Right atrium auricular region (tissue), 2 donors: ENCODE data around the gene HNRNPDL. TPM values are rescaled to one million over a fixed set of nuclear protein-coding genes. Genes with fewer than 3 reads are reported as not detected.
A peak's percentile ranks its signal among the peaks of the same experiment; 100 is the strongest.
"Not testable (repeated sequence)": the region's sequence is repeated elsewhere in the genome, so short reads cannot be mapped to it uniquely, and the experiment has no call there.

ENCODE experiments used
- DNase-seq: peaks from one replicate; pipeline ENCODE4 v3.0.0-alpha.2; 2019; ENCODE audit warnings: low spot score
- H3K27ac ChIP-seq, 2 donors: fragments of 200-600 bp; sonication (generic); 1 replicate in 1 of 2; 2 replicates in 1 of 2; pipeline ENCODE4 v1.5.1; 2016 to 2019
- H3K27me3 ChIP-seq, 2 donors: fragments of 200-600 bp; sonication (generic); one replicate each; pipeline versions ENCODE4 v1.5.1 to v1.6.0; 2017 to 2019
- H3K36me3 ChIP-seq: fragments of 200-600 bp; sonication (generic); one replicate; pipeline ENCODE4 v1.5.1; 2016
- H3K4me1 ChIP-seq, 2 donors: fragments of 200-600 bp; sonication (generic); one replicate each; pipeline versions ENCODE4 v1.5.1 to v1.6.0; 2017 to 2019
- H3K4me3 ChIP-seq, 2 donors: fragments of 200-600 bp; sonication (generic); 1 replicate in 1 of 2; 2 replicates in 1 of 2; pipeline ENCODE4 v1.5.1; 2017 to 2019; ENCODE audit warnings: mild to moderate bottlenecking in 1 of 2, moderate library complexity in 1 of 2
- H3K9me3 ChIP-seq, 2 donors: fragments of 200-600 bp; sonication (generic); one replicate each; pipeline ENCODE4 v1.5.1; 2019
- total RNA-seq, 2 donors: library from RNA; depleted of rRNA; stranded (reverse); fragments of >200 nt; gene quantifications; one replicate each; pipeline ENCODE4 v1.1.0, GENCODE V29; 2016
- TF ChIP-seq, protein P1 (sequence below), 2 donors: fragments of 200-600 bp; sonication (generic); IDR thresholded peaks; one replicate each; pipeline ENCODE4 v1.5.1; 2019; ENCODE audit warnings: antibody characterized with exemption in 2 of 2

HNRNPDL gene
- 10 to 100 TPM; 81.2 to 85.4 TPM for total RNA-seq

DNA sequence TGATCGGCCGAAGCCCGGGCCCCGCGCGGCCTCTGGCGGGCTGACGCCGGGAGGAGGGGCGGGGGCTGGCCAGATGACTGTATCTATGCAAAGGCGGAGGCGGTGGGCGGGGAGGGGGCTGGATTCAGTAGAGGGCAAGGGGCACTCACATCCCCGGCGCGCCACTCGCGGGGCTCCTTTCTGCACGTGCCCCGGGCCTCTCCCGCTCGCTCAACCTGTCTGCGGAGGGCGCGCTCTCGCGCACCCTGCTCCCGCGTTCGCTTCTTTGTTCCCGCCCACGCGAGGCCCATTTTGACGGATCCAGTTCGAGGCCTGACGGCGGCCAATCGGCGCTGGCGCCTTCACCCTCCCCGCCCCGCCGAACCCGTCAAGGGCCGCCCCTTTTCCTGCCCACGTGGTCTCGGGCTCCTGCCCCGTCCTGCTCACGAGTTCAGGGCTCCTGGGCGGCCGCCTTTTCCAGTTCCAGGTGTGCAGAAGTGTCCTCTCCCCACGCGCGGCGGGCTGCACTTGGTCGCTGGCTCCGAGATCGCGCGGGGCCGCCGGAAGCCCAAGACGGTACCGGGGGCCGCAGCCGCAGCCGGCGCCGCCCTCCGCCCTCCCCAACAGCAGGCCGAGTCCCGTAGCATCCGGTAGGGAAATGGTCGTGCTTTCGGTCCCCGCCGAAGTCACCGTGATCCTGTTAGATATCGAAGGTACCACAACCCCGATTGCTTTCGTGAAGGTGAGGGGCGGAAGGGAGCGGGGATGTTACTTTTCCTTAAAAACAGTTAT lies at the start of gene HNRNPDL, which contains the start of gene ENOPH1:
Gene HNRNPDL (minus strand): TSS at position 270 of the 771 bp plus-strand sequence. CDS start 772 bp downstream, outside the sequence.
Gene ENOPH1 (plus strand): TSS at position 398 of the 771 bp plus-strand sequence. CDS start 240 bp downstream, at position 638.
- H3K4me1 ChIP-seq, result peaks cover 0 to 37% of the 10 kb centered on the region in 2 donors
- H3K4me3 ChIP-seq, result peak within 1 kb of the TSS; percentile 83 to 90
- TF ChIP-seq, protein P1, sequence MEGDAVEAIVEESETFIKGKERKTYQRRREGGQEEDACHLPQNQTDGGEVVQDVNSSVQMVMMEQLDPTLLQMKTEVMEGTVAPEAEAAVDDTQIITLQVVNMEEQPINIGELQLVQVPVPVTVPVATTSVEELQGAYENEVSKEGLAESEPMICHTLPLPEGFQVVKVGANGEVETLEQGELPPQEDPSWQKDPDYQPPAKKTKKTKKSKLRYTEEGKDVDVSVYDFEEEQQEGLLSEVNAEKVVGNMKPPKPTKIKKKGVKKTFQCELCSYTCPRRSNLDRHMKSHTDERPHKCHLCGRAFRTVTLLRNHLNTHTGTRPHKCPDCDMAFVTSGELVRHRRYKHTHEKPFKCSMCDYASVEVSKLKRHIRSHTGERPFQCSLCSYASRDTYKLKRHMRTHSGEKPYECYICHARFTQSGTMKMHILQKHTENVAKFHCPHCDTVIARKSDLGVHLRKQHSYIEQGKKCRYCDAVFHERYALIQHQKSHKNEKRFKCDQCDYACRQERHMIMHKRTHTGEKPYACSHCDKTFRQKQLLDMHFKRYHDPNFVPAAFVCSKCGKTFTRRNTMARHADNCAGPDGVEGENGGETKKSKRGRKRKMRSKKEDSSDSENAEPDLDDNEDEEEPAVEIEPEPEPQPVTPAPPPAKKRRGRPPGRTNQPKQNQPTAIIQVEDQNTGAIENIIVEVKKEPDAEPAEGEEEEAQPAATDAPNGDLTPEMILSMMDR (IDR thresholded peaks at IDR 0.05), result no peak
- DNase-seq, result peak; percentile 97
- H3K36me3 ChIP-seq, result peaks cover 27% of the 10 kb centered on the region
- H3K9me3 ChIP-seq, result no peaks in the 10 kb centered on the region
- H3K27ac ChIP-seq, result peak within 1 kb of the TSS; percentile 94 to 98
- no peaks in the 10 kb centered on the region for H3K27me3 ChIP-seq

DNA sequence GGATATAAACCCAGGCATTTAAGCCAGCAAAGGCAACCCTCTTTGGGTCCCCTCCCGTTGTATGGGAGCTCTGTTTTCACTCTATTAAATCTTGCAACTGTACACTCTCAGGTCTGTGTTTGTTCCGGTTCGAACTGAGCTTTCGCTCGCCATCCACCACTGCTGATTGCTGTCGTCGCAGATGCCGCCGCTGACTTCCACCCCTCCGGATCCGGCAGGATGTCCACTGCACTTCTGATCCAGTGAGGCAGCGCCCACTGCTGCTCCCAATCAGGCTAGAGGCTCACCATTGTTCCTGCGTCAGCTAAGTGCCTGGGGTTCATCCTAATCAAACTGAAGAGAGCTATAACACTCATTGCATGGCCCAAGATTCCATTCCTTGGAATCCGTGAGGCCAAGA lies 49.3 kb upstream of the HNRNPDL start:
- Histone ChIP-seq H3K27ac (no peak overlapping the region), H3K27me3 (no peaks in the 10 kb centered on the region), H3K36me3 (no peaks in the 10 kb centered on the region), H3K4me3 (no peak overlapping the region), H3K9me3 (no peaks in the 10 kb centered on the region), H3K4me1 (no peaks in the 10 kb centered on the region)
- TF ChIP-seq, protein P1 (IDR thresholded peaks at IDR 0.05), result no peak
- DNase-seq, result no peak

DNA sequence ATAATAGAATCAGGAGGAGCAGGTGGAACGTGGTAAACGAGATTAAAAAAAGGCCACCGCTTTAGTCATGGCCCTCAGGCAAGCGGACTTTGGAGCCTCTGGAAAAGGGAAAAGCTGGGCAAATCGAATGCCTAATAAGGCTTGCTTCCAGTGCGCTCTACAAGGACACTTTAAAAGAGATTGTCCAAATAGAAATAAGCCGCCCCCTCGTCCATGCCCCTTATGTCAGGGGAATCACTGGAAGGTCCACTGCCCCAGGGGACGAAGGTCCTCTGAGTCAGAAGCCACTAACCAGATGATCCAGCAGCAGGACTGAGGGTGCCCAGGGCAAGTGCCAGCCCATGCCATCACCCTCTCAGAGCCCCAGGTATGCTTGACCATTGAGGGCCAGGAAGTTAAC lies 47.2 kb upstream of the HNRNPDL start:
- H3K4me3 ChIP-seq, H3K36me3 ChIP-seq, H3K27ac ChIP-seq, H3K4me1 ChIP-seq, H3K9me3 ChIP-seq, DNase-seq, H3K27me3 ChIP-seq: not testable (repeated sequence)

DNA sequence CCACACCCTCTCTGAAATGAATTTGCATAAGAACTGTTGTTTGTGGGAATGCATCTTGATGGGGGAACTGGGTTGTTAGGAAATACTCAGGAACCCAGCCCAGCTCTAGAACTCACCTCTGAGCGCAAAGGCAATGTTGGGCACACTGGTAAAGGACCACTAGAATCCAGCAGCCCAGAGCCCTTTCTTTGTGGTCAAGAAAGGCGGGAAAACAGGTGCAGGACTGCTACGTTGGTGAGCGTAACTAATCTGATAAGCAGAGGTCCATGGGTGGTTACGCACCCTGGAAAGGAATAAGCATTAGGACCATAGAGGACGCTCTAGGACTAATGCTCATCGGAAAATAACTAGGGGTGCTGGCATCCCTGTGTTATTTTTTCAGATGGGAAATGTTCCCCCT lies 45.7 kb upstream of the HNRNPDL start:
- H3K27ac ChIP-seq, H3K27me3 ChIP-seq, H3K9me3 ChIP-seq, H3K36me3 ChIP-seq, H3K4me1 ChIP-seq, H3K4me3 ChIP-seq, DNase-seq: not testable (repeated sequence)

DNA sequence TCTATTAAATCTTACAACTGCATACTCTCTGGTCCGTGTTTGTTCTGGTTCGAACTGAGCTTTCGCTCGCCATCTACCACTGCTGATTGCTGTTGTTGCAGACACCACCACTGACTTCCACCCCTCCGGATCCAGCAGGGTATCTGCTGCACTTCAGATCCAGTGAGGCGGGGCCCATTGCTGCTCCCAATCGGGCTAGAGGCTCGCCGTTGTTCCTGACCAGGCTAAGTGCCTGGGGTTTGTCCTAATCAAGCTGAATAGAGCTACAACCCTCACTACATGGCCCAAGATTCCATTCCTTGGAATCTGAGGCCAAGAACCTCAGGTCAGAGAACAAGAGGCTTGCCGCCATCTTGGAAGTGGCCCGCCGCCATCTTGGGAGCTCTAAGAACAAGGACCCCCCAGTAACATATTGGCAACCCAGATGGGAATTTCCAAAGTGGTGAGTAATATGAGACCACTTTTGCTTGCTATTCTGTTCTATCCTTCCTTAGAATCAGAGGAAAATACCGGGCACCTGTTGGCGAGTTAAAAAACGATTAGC lies 43.4 kb upstream of the HNRNPDL start:
- no peak for DNase-seq
- no peaks in the 10 kb centered on the region for H3K9me3 ChIP-seq
- TF ChIP-seq, protein P1 (IDR thresholded peaks at IDR 0.05), result no peak

DNA sequence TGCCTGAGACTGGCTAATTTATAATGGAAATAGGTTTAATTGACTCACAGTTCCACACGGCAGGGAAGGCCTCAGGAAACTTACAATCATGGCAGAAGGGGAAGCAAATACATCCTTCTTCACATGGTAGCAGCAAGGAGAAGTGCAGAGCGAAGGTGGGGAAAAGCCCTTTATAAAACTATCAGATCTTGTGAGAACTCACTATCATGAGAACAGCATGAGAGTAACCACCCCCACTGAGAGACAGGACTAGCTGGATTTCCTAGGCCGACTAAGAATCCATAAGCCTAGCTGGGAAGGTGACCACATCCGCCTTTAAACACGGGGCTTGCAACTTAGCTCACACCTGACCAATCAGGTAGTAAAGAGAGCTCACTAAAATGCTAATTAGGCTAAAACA lies 42.8 kb upstream of the HNRNPDL start:
- H3K4me3 ChIP-seq, H3K36me3 ChIP-seq, H3K27me3 ChIP-seq, DNase-seq, H3K4me1 ChIP-seq, H3K9me3 ChIP-seq, H3K27ac ChIP-seq: not testable (repeated sequence)

More for the DNA sequence above, 43.4 kb upstream of the HNRNPDL start:
- no peak overlapping the region for H3K4me3 ChIP-seq
- H3K4me1 ChIP-seq, result no peaks in the 10 kb centered on the region
- no peaks in the 10 kb centered on the region for H3K36me3 ChIP-seq
- no peak overlapping the region for H3K27ac ChIP-seq
- H3K27me3 ChIP-seq, result no peaks in the 10 kb centered on the region

DNA sequence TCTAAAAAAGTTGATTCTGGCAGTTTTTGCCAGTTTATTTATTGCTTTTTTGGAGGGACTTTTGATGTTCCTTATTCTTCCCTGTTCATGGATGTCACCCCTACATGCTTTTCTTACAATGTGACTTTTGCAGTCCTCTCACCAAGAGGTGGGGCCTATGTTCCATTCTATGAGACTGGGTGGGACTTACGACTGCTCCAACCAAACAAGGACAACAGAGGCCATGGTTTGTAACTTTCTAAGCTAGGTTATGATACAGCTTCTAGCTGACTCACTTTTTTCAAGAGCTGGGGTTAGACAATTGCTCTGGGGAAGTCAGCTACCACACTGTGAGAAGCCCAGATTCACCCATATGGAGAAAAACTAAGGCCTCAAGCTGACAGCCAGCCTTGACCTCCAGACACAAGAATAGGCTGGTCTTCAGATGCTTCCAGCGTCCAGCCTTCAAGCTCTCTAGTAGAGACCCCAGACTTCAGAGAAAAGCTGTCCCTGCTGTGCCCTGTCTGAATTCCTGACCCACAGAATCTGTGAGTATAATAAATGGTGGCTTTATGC lies 39.6 kb upstream of the HNRNPDL start:
- Histone ChIP-seq H3K27me3 (no peaks in the 10 kb centered on the region), H3K36me3 (no peaks in the 10 kb centered on the region), H3K9me3 (no peaks in the 10 kb centered on the region), H3K27ac (no peak overlapping the region), H3K4me1 (no peaks in the 10 kb centered on the region), H3K4me3 (no peak overlapping the region)
- no peak for DNase-seq
- TF ChIP-seq, protein P1 (IDR thresholded peaks at IDR 0.05), result no peak
